ENCODE results near the gene PI4KA. TPM values are rescaled to one million over a fixed set of nuclear protein-coding genes. Genes with fewer than 3 reads are reported as not detected.
"Not testable (repeated sequence)": the region's sequence is repeated elsewhere in the genome, so short reads cannot be mapped to it uniquely, and the experiment has no call there.

PI4KA gene
- total and polyA plus RNA-seq, 2 donors (not counting 1 experiment from before 2014, with no cell fraction given): 26.4 to 40.6 TPM

DNA sequence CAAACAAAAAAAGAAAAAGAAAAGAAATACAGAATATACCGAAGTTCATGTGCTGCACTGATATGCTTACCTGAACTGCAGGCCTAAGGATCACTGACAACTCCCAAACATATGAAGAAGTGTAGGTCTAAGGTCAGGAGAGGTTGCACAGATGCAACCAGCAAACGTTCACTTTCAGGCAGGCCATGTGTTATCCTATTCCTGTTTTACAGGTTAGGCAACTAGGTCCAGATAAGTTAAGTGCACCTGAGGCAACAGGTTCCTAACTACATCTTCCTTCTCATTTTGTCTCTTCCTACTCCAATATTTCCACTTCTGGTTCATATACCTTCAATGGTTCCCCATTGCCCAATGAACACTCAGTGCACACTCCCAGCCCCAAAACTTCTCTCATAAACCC, 15.1 kb downstream of the PI4KA start:
- TF ChIP-seq, protein P1, sequence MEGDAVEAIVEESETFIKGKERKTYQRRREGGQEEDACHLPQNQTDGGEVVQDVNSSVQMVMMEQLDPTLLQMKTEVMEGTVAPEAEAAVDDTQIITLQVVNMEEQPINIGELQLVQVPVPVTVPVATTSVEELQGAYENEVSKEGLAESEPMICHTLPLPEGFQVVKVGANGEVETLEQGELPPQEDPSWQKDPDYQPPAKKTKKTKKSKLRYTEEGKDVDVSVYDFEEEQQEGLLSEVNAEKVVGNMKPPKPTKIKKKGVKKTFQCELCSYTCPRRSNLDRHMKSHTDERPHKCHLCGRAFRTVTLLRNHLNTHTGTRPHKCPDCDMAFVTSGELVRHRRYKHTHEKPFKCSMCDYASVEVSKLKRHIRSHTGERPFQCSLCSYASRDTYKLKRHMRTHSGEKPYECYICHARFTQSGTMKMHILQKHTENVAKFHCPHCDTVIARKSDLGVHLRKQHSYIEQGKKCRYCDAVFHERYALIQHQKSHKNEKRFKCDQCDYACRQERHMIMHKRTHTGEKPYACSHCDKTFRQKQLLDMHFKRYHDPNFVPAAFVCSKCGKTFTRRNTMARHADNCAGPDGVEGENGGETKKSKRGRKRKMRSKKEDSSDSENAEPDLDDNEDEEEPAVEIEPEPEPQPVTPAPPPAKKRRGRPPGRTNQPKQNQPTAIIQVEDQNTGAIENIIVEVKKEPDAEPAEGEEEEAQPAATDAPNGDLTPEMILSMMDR (conservative IDR thresholded peaks at IDR 0.05 in 1 of 2, IDR thresholded peaks at IDR 0.05 in 1 of 2; ENCODE audit: low read depth in 1 of 2, low read length in 2 of 2): no peak
- no peak for TF ChIP-seq EZH2 (IDR thresholded peaks at IDR 0.05; ENCODE audit: low read length, missing control alignments)
- Histone ChIP-seq H3K4me1 (ENCODE audit: control insufficient read depth, extremely low read depth, insufficient read depth, low read length) (no peaks in the 10 kb centered on the region), H3K27ac (ENCODE audit: insufficient read depth, low read length) (no peak overlapping the region), H4K20me1 (ENCODE audit: control insufficient read depth, extremely low read depth, insufficient read depth, low read length) (peaks cover 2% of the 10 kb centered on the region), H3K27me3 (ENCODE audit: control insufficient read depth, insufficient read depth, low read length) (no peaks in the 10 kb centered on the region), H3K4me2 (ENCODE audit: extremely low read depth, insufficient read depth, low read length) (no peak overlapping the region), H3K36me3 (ENCODE audit: control insufficient read depth, insufficient read depth, low read length) (no peaks in the 10 kb centered on the region), H3K4me3 (replicated peaks in 1 of 4; ENCODE audit: control extremely low read depth in 1 of 4, insufficient read depth in 1 of 4, low read depth in 3 of 4, low read length in 4 of 4) (no peak overlapping the region), H3K9me3 (ENCODE audit: control insufficient read depth, insufficient read depth, low read depth, low read length) (no peaks in the 10 kb centered on the region), H2AFZ (ENCODE audit: low read length) (no peak overlapping the region), H3K9ac (ENCODE audit: insufficient read depth, low read length) (no peak overlapping the region), H3K79me2 (ENCODE audit: control insufficient read depth, insufficient read depth, low read length) (peaks cover 18% of the 10 kb centered on the region)
- no peak for DNase-seq (ENCODE audit: low read depth in 2 of 2)

DNA sequence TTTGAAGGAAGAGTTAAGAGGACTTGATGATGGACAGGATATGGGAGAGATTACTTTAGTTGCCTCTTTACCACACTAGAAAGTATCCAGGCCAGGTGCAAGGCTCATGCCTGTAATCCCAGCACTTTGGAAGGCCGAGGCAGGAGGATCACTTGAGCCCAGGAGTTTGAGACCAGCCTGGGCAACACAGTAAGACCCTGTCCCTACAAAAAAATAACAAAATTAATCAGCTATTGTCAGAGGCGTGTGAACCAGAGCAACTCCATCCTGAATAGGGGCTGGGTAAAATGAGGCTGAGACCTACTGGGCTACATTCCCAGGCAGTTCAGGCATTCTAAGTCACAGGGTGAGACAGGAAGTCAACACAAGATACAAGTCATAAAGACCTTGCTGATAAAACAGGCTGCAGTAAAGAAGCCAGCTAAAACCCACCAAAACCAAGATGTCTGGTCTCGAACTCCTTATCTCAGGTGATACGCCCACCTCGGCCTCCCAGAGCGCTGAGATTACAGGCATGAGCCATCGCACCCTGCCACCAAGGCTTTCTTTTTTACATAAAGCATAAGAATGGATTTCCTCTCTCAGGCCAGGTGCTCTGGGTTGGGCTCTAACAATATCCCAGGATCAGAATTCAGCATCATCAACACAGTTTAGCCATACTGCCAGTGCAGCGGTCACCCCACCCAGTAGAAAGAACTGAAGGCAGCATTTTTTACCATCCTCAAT, 17.8 kb downstream of the PI4KA start:
- no peak for DNase-seq (ENCODE audit: low read depth in 2 of 2)
- Histone ChIP-seq H3K9me3 (ENCODE audit: control insufficient read depth, insufficient read depth, low read depth, low read length) (no peaks in the 10 kb centered on the region), H2AFZ (ENCODE audit: low read length) (no peak overlapping the region), H4K20me1 (ENCODE audit: control insufficient read depth, extremely low read depth, insufficient read depth, low read length) (peaks cover 2% of the 10 kb centered on the region), H3K79me2 (ENCODE audit: control insufficient read depth, insufficient read depth, low read length) (peaks cover 18% of the 10 kb centered on the region), H3K4me3 (replicated peaks in 1 of 4; ENCODE audit: control extremely low read depth in 1 of 4, insufficient read depth in 1 of 4, low read depth in 3 of 4, low read length in 4 of 4) (no peak overlapping the region), H3K9ac (ENCODE audit: insufficient read depth, low read length) (no peak overlapping the region), H3K27me3 (ENCODE audit: control insufficient read depth, insufficient read depth, low read length) (no peaks in the 10 kb centered on the region), H3K4me1 (ENCODE audit: control insufficient read depth, extremely low read depth, insufficient read depth, low read length) (no peaks in the 10 kb centered on the region), H3K4me2 (ENCODE audit: extremely low read depth, insufficient read depth, low read length) (no peak overlapping the region), H3K36me3 (ENCODE audit: control insufficient read depth, insufficient read depth, low read length) (no peaks in the 10 kb centered on the region), H3K27ac (ENCODE audit: insufficient read depth, low read length) (no peak overlapping the region)
- TF ChIP-seq EZH2 (IDR thresholded peaks at IDR 0.05; ENCODE audit: low read length, missing control alignments): no peak

DNA sequence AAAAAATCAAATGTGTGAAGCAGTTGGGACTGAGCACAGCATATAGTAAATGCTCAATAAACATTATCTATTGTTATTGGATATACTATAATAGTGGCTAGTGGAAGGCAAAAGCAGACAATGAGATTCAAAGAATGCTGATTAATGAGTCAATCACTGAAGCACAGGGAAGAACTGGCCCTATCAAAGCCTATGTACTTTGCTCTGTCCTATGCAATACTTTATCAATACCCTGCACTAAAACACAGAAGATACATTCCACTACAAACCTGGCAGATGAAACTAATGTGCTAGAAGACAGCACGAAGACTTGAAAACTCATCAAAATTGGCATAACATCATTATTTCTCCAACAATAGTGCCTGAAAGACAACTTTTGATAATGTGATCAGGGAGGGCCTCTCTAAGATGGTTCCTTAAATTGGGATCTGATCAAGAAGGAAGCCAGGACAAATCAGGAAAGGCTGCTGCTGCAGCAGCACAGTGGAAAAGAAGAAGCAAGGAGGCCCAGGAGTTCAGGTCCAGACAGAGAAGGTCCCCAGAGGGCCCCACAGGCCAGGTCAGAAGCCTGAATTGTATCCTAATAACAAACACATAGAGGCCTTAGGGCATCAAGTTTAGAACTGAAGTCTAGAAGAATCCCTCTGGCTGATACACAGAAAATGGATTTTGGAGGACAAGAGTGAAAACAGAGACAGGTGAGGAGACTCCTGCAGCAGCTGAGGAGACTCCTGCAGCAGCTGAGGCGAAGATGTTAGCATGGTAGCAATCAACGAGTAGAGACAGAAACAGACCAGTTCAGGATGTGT, 18.6 kb downstream of the PI4KA start:
- H2AFZ ChIP-seq (ENCODE audit: low read length): no peak overlapping the region
- no peaks in the 10 kb centered on the region for H3K27me3 ChIP-seq (ENCODE audit: control insufficient read depth, insufficient read depth, low read length)
- H3K9me3 ChIP-seq (ENCODE audit: control insufficient read depth, insufficient read depth, low read depth, low read length): no peaks in the 10 kb centered on the region
- peaks cover 2% of the 10 kb centered on the region for H4K20me1 ChIP-seq (ENCODE audit: control insufficient read depth, extremely low read depth, insufficient read depth, low read length)
- H3K27ac ChIP-seq (ENCODE audit: insufficient read depth, low read length): no peak overlapping the region
- no peak for DNase-seq (ENCODE audit: low read depth in 2 of 2)
- no peaks in the 10 kb centered on the region for H3K36me3 ChIP-seq (ENCODE audit: control insufficient read depth, insufficient read depth, low read length)
- H3K4me2 ChIP-seq (ENCODE audit: extremely low read depth, insufficient read depth, low read length): no peak overlapping the region
- no peak overlapping the region for H3K9ac ChIP-seq (ENCODE audit: insufficient read depth, low read length)
- no peaks in the 10 kb centered on the region for H3K4me1 ChIP-seq (ENCODE audit: control insufficient read depth, extremely low read depth, insufficient read depth, low read length)
- TF ChIP-seq, protein P1 (conservative IDR thresholded peaks at IDR 0.05 in 1 of 2, IDR thresholded peaks at IDR 0.05 in 1 of 2; ENCODE audit: low read depth in 1 of 2, low read length in 2 of 2): no peak
- TF ChIP-seq EZH2 (IDR thresholded peaks at IDR 0.05; ENCODE audit: low read length, missing control alignments): no peak
- no peak overlapping the region for H3K4me3 ChIP-seq (replicated peaks in 1 of 4; ENCODE audit: control extremely low read depth in 1 of 4, insufficient read depth in 1 of 4, low read depth in 3 of 4, low read length in 4 of 4)
- H3K79me2 ChIP-seq (ENCODE audit: control insufficient read depth, insufficient read depth, low read length): peaks cover 15% of the 10 kb centered on the region

DNA sequence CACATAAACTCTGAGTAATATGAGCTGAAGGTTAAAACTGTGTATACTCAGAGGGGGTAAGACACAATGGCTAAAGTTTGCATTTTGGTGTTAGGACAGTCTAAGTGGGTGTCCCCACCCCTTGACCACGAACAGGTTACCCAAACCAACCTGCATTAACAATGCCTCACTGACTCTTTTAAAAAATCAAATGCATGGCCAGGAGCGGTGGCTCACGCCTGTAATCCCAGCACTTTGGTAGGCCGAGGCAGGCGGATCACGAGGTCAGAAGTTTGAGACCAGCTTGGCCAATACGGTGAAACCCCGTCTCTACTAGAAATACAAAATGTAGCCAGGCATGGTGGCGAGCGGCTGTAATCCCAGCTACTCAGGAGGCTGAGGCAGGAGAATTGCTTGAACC, 19.3 kb downstream of the PI4KA start:
- not testable (repeated sequence) for H3K27me3 ChIP-seq (ENCODE audit: control insufficient read depth, insufficient read depth, low read length); H3K36me3 ChIP-seq (ENCODE audit: control insufficient read depth, insufficient read depth, low read length); H3K4me2 ChIP-seq (ENCODE audit: extremely low read depth, insufficient read depth, low read length); H3K4me1 ChIP-seq (ENCODE audit: control insufficient read depth, extremely low read depth, insufficient read depth, low read length); H3K9ac ChIP-seq (ENCODE audit: insufficient read depth, low read length); H4K20me1 ChIP-seq (ENCODE audit: control insufficient read depth, extremely low read depth, insufficient read depth, low read length); H2AFZ ChIP-seq (ENCODE audit: low read length); DNase-seq (ENCODE audit: low read depth in 2 of 2); H3K4me3 ChIP-seq (replicated peaks in 1 of 4; ENCODE audit: control extremely low read depth in 1 of 4, insufficient read depth in 1 of 4, low read depth in 3 of 4, low read length in 4 of 4); H3K27ac ChIP-seq (ENCODE audit: insufficient read depth, low read length); H3K9me3 ChIP-seq (ENCODE audit: control insufficient read depth, insufficient read depth, low read depth, low read length)
- H3K79me2 ChIP-seq (ENCODE audit: control insufficient read depth, insufficient read depth, low read length): peaks cover 14% of the 10 kb centered on the region
